Central memory CD8-positive, alpha-beta T cell (primary cell): ENCODE results near the gene RFPL1.
A peak's percentile ranks its signal among the peaks of the same experiment; 100 is the strongest.

Source experiments
- ATAC-seq: fragments of 150-1000 bp; cut with Tn5 transposase; replicated peaks from 2 replicates; pipeline ENCODE4 v1.10.0; 2022; ENCODE audit warnings: mild to moderate bottlenecking, moderate FRiP score, moderate number of reproducible peaks; ENCODE audit not compliant: poor library complexity, severe bottlenecking; ENCODE audit errors: extremely low read depth
- DNase-seq, 2 donors: peaks; one replicate each; pipeline ENCODE4 v3.0.0; 2021; ENCODE audit warnings: low spot score in 2 of 2
- H3K27ac Mint-ChIP-seq: one replicate; pipeline ENCODE4 v1.8.0; 2022; ENCODE audit warnings: low read depth, mild to moderate bottlenecking, moderate library complexity, mixed read lengths
- H3K27me3 Mint-ChIP-seq: one replicate; pipeline ENCODE4 v1.8.0; 2022; ENCODE audit warnings: mixed read lengths
- H3K36me3 Mint-ChIP-seq: one replicate; pipeline ENCODE4 v1.8.0; 2022; ENCODE audit warnings: mild to moderate bottlenecking, moderate library complexity, mixed read lengths; ENCODE audit not compliant: insufficient read depth
- H3K4me1 Mint-ChIP-seq: one replicate; pipeline ENCODE4 v1.8.0; 2022; ENCODE audit warnings: mixed read lengths
- H3K4me3 Mint-ChIP-seq: one replicate; pipeline ENCODE4 v1.8.0; 2022; ENCODE audit warnings: mild to moderate bottlenecking, moderate library complexity, mixed read lengths
- H3K9me3 Mint-ChIP-seq: one replicate; pipeline ENCODE4 v1.8.0; 2022; ENCODE audit warnings: mixed read lengths

RFPL1 gene

DNA sequence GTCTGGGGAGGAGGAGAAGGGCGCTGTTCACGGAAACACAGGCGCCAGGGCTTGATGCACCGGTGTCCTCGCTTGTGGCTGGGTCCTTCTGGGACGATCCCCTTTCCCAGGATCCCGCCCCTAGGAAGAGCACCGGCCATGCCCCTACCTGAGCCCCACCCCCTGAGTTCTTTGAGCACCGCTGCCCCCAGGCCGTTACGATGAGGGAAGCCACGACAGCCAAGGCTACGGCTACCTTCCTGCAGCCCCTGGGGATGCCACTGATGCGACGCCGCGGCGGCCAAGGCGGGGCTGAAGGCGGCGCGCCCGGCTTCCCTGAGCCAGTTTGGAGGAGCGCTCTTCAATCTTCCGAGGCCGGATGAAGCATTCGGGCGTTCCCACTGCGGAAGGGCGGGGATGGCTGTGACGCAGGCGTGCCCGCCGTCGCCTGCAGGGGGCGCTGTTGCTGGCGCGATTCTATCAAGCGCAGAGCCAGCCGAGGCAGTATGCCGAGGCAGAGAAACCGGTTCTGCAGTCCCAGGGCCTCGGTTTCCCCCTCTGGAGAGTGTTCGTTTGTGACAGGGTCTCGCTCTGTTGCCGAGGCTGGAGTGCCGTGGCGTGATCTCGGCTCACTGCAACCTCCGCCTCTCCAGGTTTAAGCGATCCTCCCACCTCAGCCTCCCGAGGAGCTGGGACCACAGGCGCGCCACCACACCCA, 31.9 kb downstream of the RFPL1 start:
- ATAC-seq (peak; percentile 86), DNase-seq (peak; percentile 38 to 39)
- H3K36me3 Mint-ChIP-seq, result no peaks in the 10 kb centered on the region
- H3K4me3 Mint-ChIP-seq, result peak overlapping the region; percentile 46
- no peaks in the 10 kb centered on the region for H3K4me1 Mint-ChIP-seq
- no peaks in the 10 kb centered on the region for H3K9me3 Mint-ChIP-seq
- peaks cover 20% of the 10 kb centered on the region for H3K27me3 Mint-ChIP-seq
- H3K27ac Mint-ChIP-seq, result peak overlapping the region; percentile 55

DNA sequence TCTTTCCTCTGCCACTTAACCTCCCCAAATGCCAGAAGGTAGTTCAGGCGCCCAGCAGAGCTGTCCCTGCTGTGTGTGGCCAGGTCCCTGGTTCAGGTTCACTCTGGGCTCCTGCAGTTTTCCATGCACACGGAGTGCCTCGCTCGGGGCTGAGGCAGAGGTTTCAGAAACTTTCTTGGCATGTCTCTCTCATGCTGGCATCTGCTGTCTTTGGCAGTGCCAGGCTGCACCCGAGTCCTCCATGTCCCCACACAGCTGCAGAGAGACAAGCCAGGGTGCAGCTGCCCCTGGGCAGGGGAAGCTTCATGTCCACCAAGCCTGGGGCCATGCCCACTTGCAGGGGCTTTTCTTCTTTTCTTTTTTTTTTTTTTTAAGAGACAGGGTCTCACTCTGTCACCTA, 34.6 kb downstream of the RFPL1 start:
- DNase-seq (no peak), ATAC-seq (no peak)
- H3K36me3 Mint-ChIP-seq, result no peaks in the 10 kb centered on the region
- no peak overlapping the region for H3K27ac Mint-ChIP-seq
- H3K9me3 Mint-ChIP-seq, result no peaks in the 10 kb centered on the region
- H3K4me1 Mint-ChIP-seq, result no peaks in the 10 kb centered on the region
- H3K27me3 Mint-ChIP-seq, result peaks cover 32% of the 10 kb centered on the region
- no peak overlapping the region for H3K4me3 Mint-ChIP-seq

DNA sequence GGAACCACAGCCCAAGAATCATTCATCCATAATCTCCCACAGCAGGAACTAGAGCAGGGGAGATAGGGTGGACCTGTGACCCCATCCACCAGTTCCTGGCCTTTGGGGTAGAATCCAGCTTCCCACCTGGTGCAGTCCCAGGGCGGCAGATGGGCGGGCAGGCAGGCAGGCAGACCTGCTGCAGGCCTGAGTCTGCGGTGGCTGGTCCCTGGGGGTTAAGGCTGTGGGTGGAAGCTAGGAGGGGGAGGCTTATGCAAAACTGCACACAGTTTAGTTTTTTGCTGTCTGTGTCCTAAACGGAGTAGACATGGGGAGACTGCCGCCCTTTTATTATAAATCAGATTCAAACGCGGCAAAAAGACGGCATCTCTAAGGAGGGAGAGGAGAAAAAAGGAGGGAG, 37.2 kb downstream of the RFPL1 start:
- ATAC-seq (no peak), DNase-seq (no peak)
- no peaks in the 10 kb centered on the region for H3K9me3 Mint-ChIP-seq
- no peak overlapping the region for H3K27ac Mint-ChIP-seq
- peaks cover 14% of the 10 kb centered on the region for H3K4me1 Mint-ChIP-seq
- H3K4me3 Mint-ChIP-seq, result no peak overlapping the region
- peaks cover 3% of the 10 kb centered on the region for H3K36me3 Mint-ChIP-seq
- peaks cover 53% of the 10 kb centered on the region for H3K27me3 Mint-ChIP-seq

DNA sequence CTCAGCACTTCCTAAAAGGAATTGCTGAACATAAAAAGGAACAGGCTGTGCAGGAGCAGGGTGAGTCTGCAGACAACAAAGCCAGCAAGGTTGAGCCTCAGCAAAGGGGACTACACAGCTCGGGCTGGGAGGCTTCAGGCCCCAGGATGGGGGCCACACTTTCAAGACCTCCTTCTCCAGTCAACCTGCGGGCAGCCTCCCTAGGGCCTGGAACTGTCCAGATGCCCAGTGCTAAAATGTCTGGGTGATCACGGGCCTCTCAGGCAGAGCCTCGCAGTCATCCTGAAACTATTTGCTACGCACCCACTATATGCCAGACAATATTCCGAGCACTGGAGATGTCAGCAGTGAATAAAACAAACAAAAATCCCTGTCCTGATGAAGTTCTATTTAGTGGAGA, 37.7 kb downstream of the RFPL1 start:
- H3K27me3 Mint-ChIP-seq, result peaks cover 54% of the 10 kb centered on the region
- no peak for ATAC-seq
- H3K9me3 Mint-ChIP-seq, result no peaks in the 10 kb centered on the region
- H3K27ac Mint-ChIP-seq, result no peak overlapping the region
- DNase-seq, result no peak
- H3K36me3 Mint-ChIP-seq, result peaks cover 5% of the 10 kb centered on the region
- H3K4me1 Mint-ChIP-seq, result peaks cover 14% of the 10 kb centered on the region
- H3K4me3 Mint-ChIP-seq, result no peak overlapping the region

DNA sequence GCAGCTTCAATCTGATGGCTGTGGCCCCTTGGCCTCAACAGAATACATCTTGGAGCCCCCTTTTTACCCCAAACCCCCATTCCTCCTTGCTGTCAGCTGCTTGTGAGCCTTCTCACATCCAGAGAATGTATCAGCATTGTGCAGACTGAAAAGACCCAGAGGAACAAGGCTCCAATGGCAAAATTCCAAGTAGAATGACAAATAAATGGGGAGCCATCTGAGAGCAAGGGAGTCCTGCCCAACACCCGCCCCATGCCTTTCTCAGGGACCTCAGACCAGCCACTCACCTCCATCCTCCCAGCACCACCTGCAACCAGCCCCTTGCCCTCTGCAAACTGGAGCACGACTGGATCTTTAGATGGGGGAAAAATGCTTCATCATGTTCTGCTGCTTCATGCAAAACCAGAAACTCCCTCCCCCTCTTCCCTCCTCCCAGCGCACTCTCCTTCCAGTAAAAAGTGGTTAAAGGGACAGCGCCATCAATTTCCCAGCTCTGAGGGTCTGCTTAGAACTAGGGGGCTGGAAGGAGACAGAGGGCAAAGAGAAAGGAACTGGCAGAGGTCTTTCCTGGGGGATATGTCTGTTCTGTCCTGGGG, 39.4 kb downstream of the RFPL1 start:
- no peak overlapping the region for H3K27ac Mint-ChIP-seq
- DNase-seq, result no peak
- no peak for ATAC-seq
- peaks cover 6% of the 10 kb centered on the region for H3K36me3 Mint-ChIP-seq
- H3K27me3 Mint-ChIP-seq, result peaks cover 64% of the 10 kb centered on the region
- peaks cover 14% of the 10 kb centered on the region for H3K4me1 Mint-ChIP-seq
- no peaks in the 10 kb centered on the region for H3K9me3 Mint-ChIP-seq
- H3K4me3 Mint-ChIP-seq, result no peak overlapping the region

DNA sequence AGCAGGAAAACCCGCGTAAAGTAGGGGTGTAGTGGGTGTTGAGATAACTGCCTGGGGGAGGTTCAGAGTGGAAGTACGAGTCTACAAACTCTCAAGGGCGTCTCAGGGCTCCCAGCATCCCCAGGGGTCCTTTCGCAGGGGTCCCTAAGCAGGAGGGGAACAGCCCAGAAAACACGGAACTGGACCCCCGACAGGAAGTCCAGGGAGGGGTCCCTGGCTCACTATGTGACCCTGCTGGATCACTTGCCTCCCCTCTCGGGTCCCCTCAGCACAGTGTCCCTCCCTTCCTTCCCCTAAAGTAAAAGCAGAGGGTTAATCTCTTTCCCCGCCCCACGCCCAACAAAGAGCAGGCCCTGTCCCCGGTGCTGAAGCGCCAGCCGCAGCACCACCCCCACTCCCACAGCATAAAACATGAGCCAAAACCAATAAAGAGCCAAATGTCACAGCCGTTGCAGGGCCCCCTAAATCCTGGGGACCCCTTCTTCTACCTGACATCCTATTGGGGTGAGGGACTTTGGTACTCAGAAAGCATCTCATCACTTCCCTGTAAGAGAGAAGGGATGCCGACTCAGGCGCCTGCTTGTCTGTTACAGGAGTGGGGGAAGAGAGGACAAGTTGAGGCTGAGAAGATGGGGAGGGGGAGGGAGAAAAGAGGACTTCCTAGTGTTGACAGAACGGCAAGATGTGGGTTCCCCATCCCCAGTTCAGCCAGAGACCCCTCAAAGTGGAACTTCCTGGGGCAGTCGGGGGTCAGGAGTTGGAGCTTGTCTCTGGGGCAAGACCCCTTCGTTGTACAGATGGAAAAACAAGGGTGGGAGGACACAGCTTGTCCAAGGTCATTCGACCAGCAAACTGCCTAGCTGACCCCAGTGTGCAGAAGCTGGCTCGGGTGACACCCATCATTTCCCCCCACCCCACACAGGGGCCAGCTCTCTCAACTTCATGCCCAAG, 40.2 kb downstream of the RFPL1 start:
- Mint-ChIP-seq H3K27ac (no peak overlapping the region), H3K4me3 (no peak overlapping the region), H3K36me3 (peaks cover 6% of the 10 kb centered on the region), H3K9me3 (no peaks in the 10 kb centered on the region), H3K27me3 (peaks cover 67% of the 10 kb centered on the region), H3K4me1 (peaks cover 14% of the 10 kb centered on the region)
- no peak for DNase-seq
- peak; percentile 46 for ATAC-seq

DNA sequence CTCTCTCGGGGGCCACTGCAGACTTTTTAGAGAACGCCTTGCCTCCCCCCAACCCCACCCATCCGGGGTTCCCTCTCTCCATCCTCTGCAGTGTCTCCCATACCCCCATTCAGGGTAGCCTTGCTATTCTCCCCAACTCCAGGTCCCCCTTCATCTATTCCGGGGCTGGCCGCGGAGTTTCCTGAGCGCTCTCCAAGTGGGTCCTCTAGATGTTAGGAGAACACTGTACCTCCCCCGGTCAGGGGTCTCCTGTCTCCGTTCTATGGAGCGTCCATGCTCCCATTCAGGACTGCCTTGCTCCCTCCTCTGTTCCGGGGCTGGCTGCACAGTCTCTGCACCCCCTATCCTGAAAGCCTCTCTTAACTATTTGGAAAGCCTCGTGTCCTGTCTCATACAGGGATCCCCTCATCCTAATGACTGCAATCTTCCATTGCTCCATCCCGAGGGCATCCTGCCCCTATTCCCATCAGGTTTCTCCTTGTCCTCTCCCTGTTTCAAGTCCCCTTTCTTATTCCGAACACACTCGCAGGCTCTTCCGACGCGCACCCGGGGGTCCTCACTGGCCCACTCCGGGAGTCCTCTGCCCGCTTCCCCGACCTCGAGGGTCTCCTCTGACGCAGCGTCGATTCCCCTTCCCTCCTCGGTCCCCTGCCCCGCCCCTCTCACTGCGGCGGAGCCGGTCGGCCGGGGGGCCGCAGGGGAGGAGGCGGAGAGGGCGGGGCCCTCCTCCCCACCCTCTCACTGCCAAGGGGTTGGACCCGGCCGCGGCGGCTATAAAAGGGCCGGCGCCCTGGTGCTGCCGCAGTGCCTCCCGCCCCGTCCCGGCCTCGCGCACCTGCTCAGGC, 41.3 kb downstream of the RFPL1 start, which contains the start of gene NEFH:
NEFH (plus strand) TSS at position 802 of the 845 bp plus-strand sequence. CDS start 45 bp downstream, outside the sequence.
- Mint-ChIP-seq H3K4me1 (peaks cover 14% of the 10 kb centered on the region), H3K4me3 (peak within 1 kb of the TSS; percentile 50), H3K36me3 (peaks cover 6% of the 10 kb centered on the region), H3K27ac (peak within 1 kb of the TSS; percentile 10), H3K9me3 (no peaks in the 10 kb centered on the region), H3K27me3 (peaks cover 58% of the 10 kb centered on the region)
- ATAC-seq, result no peak
- no peak for DNase-seq

DNA sequence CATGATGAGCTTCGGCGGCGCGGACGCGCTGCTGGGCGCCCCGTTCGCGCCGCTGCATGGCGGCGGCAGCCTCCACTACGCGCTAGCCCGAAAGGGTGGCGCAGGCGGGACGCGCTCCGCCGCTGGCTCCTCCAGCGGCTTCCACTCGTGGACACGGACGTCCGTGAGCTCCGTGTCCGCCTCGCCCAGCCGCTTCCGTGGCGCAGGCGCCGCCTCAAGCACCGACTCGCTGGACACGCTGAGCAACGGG, 41.8 kb downstream of the RFPL1 start:
- ATAC-seq (no peak), DNase-seq (no peak)
- Mint-ChIP-seq H3K4me1 (peaks cover 14% of the 10 kb centered on the region), H3K27ac (no peak overlapping the region), H3K27me3 (peaks cover 58% of the 10 kb centered on the region), H3K4me3 (no peak overlapping the region), H3K36me3 (peaks cover 6% of the 10 kb centered on the region), H3K9me3 (no peaks in the 10 kb centered on the region)

DNA sequence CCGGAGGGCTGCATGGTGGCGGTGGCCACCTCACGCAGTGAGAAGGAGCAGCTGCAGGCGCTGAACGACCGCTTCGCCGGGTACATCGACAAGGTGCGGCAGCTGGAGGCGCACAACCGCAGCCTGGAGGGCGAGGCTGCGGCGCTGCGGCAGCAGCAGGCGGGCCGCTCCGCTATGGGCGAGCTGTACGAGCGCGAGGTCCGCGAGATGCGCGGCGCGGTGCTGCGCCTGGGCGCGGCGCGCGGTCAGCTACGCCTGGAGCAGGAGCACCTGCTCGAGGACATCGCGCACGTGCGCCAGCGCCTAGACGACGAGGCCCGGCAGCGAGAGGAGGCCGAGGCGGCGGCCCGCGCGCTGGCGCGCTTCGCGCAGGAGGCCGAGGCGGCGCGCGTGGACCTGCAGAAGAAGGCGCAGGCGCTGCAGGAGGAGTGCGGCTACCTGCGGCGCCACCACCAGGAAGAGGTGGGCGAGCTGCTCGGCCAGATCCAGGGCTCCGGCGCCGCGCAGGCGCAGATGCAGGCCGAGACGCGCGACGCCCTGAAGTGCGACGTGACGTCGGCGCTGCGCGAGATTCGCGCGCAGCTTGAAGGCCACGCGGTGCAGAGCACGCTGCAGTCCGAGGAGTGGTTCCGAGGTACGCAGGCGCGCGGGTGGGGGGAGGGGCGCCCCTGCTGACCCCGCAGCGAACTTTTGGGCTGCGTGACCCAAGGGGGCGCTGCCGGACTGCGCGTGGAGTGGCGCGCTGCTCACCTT, 42.3 kb downstream of the RFPL1 start:
- peaks cover 6% of the 10 kb centered on the region for H3K36me3 Mint-ChIP-seq
- H3K4me3 Mint-ChIP-seq, result peak overlapping the region; percentile 50
- H3K9me3 Mint-ChIP-seq, result no peaks in the 10 kb centered on the region
- DNase-seq, result no peak
- H3K27me3 Mint-ChIP-seq, result peaks cover 58% of the 10 kb centered on the region
- no peak overlapping the region for H3K27ac Mint-ChIP-seq
- no peak for ATAC-seq
- H3K4me1 Mint-ChIP-seq, result peaks cover 14% of the 10 kb centered on the region

DNA sequence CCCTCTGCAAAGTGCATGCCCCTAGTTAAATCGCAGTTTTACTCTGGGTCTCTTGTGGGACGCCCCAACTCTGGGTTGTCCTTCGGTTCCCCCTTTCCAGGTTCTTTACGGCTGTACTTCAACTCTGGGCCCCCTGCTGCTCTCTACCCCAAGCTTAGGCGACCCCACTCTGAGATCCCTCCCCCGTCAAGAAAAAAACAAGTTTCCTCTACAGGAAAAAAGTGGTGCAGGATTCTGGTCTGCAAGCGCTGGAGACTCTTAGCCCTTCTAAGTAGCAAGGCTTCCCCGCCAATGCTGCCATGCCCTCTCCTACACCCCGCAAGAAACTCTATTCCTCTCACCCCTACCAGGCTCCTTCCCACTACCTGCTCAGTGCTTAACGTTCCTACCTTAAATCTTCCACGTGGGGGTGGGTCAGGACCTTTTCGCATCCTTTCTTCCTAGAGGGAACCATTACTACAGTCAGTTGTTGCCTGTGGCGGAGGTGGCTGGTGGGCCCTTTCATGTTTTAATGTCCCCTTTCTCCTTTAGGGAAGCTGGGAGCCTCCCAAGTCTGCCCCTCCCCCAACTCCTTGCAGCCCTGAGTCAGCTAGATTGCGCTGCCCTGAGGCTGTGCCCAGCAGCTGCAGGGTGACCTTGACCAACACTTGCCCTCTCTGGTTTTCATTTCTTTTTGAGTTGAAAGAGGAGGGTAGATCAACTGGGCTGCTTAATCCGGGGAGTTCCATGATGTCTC, 43.0 kb downstream of the RFPL1 start:
- H3K4me1 Mint-ChIP-seq, result peaks cover 14% of the 10 kb centered on the region
- ATAC-seq, result no peak
- H3K9me3 Mint-ChIP-seq, result no peaks in the 10 kb centered on the region
- peaks cover 8% of the 10 kb centered on the region for H3K36me3 Mint-ChIP-seq
- DNase-seq, result no peak
- H3K27me3 Mint-ChIP-seq, result peaks cover 58% of the 10 kb centered on the region
- peak overlapping the region; percentile 50 for H3K4me3 Mint-ChIP-seq
- H3K27ac Mint-ChIP-seq, result peak overlapping the region; percentile 51

DNA sequence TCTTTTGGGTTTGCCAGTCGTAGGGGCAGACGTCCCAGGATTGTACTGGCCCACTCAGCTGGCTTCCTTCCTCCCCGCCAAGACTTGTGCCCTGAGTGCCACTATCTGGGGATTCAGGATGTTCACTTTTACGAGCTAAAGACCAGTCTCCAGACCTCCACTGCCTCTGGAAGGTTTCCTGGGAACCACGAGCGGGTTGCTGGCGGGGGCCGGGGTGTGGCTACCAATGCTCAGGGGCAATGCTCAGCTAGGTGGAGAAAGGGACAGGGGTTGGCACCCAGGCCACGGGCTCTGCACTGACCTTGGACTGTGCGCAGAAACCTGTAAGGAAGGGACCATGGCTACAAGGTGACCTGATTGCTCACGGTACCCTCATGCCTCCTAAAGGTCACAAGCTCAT, 43.9 kb downstream of the RFPL1 start:
- peaks cover 53% of the 10 kb centered on the region for H3K27me3 Mint-ChIP-seq
- peaks cover 14% of the 10 kb centered on the region for H3K4me1 Mint-ChIP-seq
- peak overlapping the region; percentile 50 for H3K4me3 Mint-ChIP-seq
- peak overlapping the region; percentile 51 for H3K27ac Mint-ChIP-seq
- H3K36me3 Mint-ChIP-seq, result peaks cover 8% of the 10 kb centered on the region
- DNase-seq (no peak), ATAC-seq (no peak)
- no peaks in the 10 kb centered on the region for H3K9me3 Mint-ChIP-seq
